Measurements from ENCODE around the gene KDSR. TPM values are rescaled to one million over a fixed set of nuclear protein-coding genes. Genes with fewer than 3 reads are reported as not detected.

KDSR gene
- total RNA-seq, 1 experiment from 2014 or later: 41.7 TPM

GRCh38 chr18:63312019-63312409 is 55.0 kb downstream of the KDSR start:
- Histone ChIP-seq H3K9me2 (ENCODE audit: insufficient read depth) (no peaks in the 10 kb centered on the region), H4K20me1 (ENCODE audit: insufficient read depth) (no peaks in the 10 kb centered on the region), H3K4me3 (no peak overlapping the region), H3K9me3 (ENCODE audit: insufficient read depth, low read depth) (no peaks in the 10 kb centered on the region), H3K27me3 (ENCODE audit: insufficient read depth, low read depth) (no peaks in the 10 kb centered on the region), H3K4me1 (replicated peaks; ENCODE audit: insufficient read depth) (peaks cover 8% of the 10 kb centered on the region; the same call in 1 of the 2 replicates), H3K36me3 (ENCODE audit: low read depth) (no peaks in the 10 kb centered on the region), H2AFZ (no peak overlapping the region), H3K4me2 (no peak overlapping the region), H3K27ac (no peak overlapping the region), H3F3A (ENCODE audit: insufficient read depth, low read depth) (no peaks in the 10 kb centered on the region), H3K79me2 (ENCODE audit: low read depth) (no peaks in the 10 kb centered on the region)
- DNase-seq: no peak
- POLR2A ChIA-PET (ENCODE audit: unreplicated experiment): no interaction called here
- CTCF ChIA-PET: no interaction called here
- intact Hi-C loops (cut with micrococcal nuclease; ENCODE audit: unreplicated experiment): no loop called here
- no TSS peak for BruUV-seq (replicated peaks)
- TF ChIP-seq, protein P1, sequence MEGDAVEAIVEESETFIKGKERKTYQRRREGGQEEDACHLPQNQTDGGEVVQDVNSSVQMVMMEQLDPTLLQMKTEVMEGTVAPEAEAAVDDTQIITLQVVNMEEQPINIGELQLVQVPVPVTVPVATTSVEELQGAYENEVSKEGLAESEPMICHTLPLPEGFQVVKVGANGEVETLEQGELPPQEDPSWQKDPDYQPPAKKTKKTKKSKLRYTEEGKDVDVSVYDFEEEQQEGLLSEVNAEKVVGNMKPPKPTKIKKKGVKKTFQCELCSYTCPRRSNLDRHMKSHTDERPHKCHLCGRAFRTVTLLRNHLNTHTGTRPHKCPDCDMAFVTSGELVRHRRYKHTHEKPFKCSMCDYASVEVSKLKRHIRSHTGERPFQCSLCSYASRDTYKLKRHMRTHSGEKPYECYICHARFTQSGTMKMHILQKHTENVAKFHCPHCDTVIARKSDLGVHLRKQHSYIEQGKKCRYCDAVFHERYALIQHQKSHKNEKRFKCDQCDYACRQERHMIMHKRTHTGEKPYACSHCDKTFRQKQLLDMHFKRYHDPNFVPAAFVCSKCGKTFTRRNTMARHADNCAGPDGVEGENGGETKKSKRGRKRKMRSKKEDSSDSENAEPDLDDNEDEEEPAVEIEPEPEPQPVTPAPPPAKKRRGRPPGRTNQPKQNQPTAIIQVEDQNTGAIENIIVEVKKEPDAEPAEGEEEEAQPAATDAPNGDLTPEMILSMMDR (conservative IDR thresholded peaks at IDR 0.05): no peak
- no peak for TF ChIP-seq EZH2 (IDR thresholded peaks at IDR 0.05; ENCODE audit: low read depth)

DNA sequence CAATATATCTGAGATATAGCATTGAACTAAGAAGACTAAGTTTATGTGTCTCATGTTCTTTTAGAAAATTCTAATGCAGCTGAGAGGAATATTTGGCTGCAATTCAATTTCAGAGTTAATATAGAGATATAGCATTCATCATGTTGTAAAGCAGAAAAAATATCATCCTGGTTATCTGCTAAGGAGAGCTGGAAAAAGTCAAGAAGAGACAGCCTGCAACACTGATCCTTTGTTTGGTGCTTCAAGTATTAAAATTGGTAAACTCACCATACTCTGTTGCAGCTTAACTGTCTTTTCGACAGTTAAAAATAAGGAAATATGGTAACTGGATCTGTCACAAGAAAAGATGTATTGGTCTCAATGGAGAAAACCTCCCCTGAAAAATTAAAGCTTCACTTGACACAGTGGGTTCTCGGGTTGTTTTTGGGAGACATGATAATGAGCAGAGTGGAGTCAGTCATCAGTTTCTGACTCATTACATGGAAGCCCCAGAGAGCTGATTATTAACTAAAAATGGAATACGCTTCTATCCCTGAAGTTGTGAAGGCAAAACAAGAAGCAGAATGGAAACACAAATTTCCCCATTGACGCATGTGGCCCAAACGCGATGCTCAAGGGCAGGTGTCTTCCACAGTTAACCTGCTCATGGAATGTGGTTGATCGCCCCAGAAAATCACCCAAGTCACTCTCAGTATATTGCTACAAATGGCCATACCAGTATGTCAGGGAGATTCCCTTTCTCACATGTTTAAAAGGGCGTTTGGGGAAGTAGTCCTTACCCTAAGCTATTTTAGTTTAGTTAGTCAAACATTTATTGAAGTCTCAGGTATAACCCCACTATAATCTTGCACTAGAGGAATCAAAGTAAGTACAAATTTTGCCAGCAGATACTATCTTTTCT is 55.6 kb downstream of the KDSR start:
- H2AFZ ChIP-seq: no peak overlapping the region
- no peaks in the 10 kb centered on the region for H4K20me1 ChIP-seq (ENCODE audit: insufficient read depth)
- no peaks in the 10 kb centered on the region for H3K9me2 ChIP-seq (ENCODE audit: insufficient read depth)
- H3K27ac ChIP-seq: no peak overlapping the region
- no peak overlapping the region for H3K4me2 ChIP-seq
- no peaks in the 10 kb centered on the region for H3K36me3 ChIP-seq (ENCODE audit: low read depth)
- H3K4me1 ChIP-seq (replicated peaks; ENCODE audit: insufficient read depth): peaks cover 4% of the 10 kb centered on the region; the same call in 1 of the 2 replicates
- no peaks in the 10 kb centered on the region for H3K27me3 ChIP-seq (ENCODE audit: insufficient read depth, low read depth)
- no peaks in the 10 kb centered on the region for H3K9me3 ChIP-seq (ENCODE audit: insufficient read depth, low read depth)
- H3K79me2 ChIP-seq (ENCODE audit: low read depth): no peaks in the 10 kb centered on the region
- DNase-seq: no peak
- TF ChIP-seq EZH2 (IDR thresholded peaks at IDR 0.05; ENCODE audit: low read depth): no peak
- TF ChIP-seq, protein P1 (conservative IDR thresholded peaks at IDR 0.05): no peak
- no peak overlapping the region for H3K4me3 ChIP-seq
- ChIA-PET POLR2A (ENCODE audit: unreplicated experiment) (no interaction called here), CTCF (no interaction called here)
- intact Hi-C loops (cut with micrococcal nuclease; ENCODE audit: unreplicated experiment): no loop called here
- no TSS peak for BruUV-seq (replicated peaks)
- no peaks in the 10 kb centered on the region for H3F3A ChIP-seq (ENCODE audit: insufficient read depth, low read depth)

DNA sequence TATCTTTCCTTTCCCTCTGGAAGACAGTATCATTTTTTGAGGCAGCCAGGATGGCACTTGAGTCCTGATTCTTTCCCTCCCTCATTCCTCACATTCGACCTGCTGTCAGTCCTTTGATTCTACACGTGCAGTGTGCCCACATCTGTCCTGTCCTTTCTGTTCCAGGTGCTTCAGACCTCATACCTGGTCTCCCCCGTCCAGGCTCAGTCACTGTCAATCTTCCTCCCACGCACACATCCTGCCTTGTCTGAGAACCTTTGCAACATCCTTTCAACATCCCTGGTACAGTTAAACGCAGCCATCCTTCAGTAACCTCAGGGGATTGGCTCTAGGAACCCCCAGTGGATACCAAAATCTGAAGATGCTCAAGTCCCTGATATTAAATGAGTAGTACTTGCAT is 57.6 kb downstream of the KDSR start:
- BruUV-seq (replicated peaks): no TSS peak
- DNase-seq: no peak
- CTCF ChIA-PET: no interaction called here
- Histone ChIP-seq H3K27ac (no peak overlapping the region), H3K4me3 (no peak overlapping the region), H3K36me3 (ENCODE audit: low read depth) (no peaks in the 10 kb centered on the region), H3K4me2 (no peak overlapping the region), H3F3A (ENCODE audit: insufficient read depth, low read depth) (no peaks in the 10 kb centered on the region), H2AFZ (no peak overlapping the region), H3K79me2 (ENCODE audit: low read depth) (no peaks in the 10 kb centered on the region), H3K27me3 (ENCODE audit: insufficient read depth, low read depth) (no peaks in the 10 kb centered on the region), H3K9me3 (ENCODE audit: insufficient read depth, low read depth) (no peaks in the 10 kb centered on the region), H3K4me1 (replicated peaks; ENCODE audit: insufficient read depth) (no peaks in the 10 kb centered on the region), H3K9me2 (ENCODE audit: insufficient read depth) (no peaks in the 10 kb centered on the region), H4K20me1 (ENCODE audit: insufficient read depth) (no peaks in the 10 kb centered on the region)
- intact Hi-C loops (cut with micrococcal nuclease; ENCODE audit: unreplicated experiment): no loop called here
- TF ChIP-seq, protein P1 (conservative IDR thresholded peaks at IDR 0.05): no peak
- no peak for TF ChIP-seq EZH2 (IDR thresholded peaks at IDR 0.05; ENCODE audit: low read depth)
- POLR2A ChIA-PET (ENCODE audit: unreplicated experiment): no interaction called here

All from PC-9 (cell line).